Measurements from ENCODE around the gene MED22.
"Not testable (repeated sequence)": the region's sequence is repeated elsewhere in the genome, so short reads cannot be mapped to it uniquely, and the experiment has no call there.

The MED22 gene

GRCh38 chr9:133331641-133332380, 16.1 kb downstream of the MED22 start:
- Mint-ChIP-seq H3K4me3 (no peak overlapping the region), H3K4me1 (ENCODE audit: low read depth) (peaks cover 14% of the 10 kb centered on the region), H3K27ac (no peak overlapping the region), H3K9me3 (no peaks in the 10 kb centered on the region), H3K27me3 (ENCODE audit: low read depth) (no peaks in the 10 kb centered on the region), H3K36me3 (ENCODE audit: low read depth) (peaks cover 43% of the 10 kb centered on the region)
- no peak for DNase-seq (ENCODE audit: low spot score)

DNA sequence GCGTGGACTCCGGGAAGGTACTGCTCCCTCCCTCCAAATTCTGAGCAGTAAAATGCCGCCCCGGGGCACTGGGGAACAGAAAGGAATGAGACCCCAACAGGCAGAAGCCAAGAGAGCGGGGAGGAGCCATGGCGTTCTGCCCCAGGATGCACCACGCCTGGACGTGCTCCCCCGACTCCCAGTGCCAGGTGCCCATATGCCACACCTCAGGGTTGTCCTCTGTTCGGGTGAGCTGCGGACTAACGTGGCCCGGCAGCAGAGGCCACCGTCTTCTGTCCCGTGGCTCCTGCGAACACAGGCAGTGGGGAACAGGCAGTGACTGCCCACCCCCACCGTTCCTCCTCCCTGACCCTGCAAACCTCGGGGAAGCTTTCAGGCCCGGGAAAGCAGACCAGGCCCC, 16.7 kb downstream of the MED22 start:
- Mint-ChIP-seq H3K27ac (no peak overlapping the region), H3K9me3 (no peaks in the 10 kb centered on the region), H3K4me1 (ENCODE audit: low read depth) (peaks cover 11% of the 10 kb centered on the region), H3K4me3 (no peak overlapping the region), H3K27me3 (ENCODE audit: low read depth) (no peaks in the 10 kb centered on the region), H3K36me3 (ENCODE audit: low read depth) (peaks cover 41% of the 10 kb centered on the region)
- no peak for DNase-seq (ENCODE audit: low spot score)

DNA sequence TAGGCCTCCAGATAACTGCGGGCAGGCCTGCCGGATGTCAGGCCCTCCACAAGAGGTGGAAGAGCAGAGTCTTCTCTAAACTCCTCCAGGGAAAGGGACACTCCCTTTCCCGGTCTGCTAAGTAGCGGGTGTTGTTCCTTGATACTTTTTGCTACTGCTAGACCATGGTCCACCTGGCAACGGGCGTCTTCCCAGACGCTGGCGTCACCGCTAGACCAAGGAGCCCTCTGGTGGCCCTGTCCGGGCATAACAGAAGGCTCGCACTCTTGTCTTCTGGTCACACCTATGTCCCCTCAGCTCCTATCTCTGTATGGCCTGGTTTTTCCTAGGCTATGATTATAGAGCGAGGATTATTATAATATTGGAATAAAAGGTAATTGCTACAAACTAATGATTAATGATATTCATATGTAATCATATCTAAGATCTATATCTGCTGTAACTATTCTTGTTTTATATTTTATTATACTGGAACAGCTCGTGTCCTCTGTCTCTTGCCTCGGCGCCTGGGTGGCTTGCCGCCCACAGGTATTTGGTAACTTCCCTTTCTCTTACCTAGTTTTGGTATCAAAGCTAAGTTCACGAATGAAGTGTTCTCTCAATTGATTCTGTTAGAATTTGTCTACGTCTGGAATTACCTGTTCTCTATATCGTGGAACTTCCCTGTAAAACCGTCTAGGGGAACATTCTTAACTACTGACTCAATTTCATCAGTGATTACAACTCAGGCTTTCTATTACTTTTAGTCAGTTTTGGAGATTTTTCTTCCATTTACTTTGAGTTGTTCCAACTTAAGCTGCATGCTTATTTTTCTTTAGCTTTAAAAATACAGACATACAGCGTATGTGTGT, 18.4 kb downstream of the MED22 start:
- H3K27me3 Mint-ChIP-seq (ENCODE audit: low read depth); H3K9me3 Mint-ChIP-seq; H3K4me3 Mint-ChIP-seq; H3K27ac Mint-ChIP-seq; H3K4me1 Mint-ChIP-seq (ENCODE audit: low read depth); DNase-seq (ENCODE audit: low spot score): not testable (repeated sequence)
- H3K36me3 Mint-ChIP-seq (ENCODE audit: low read depth), result peaks cover 37% of the 10 kb centered on the region

- Mint-ChIP-seq H3K27me3 (ENCODE audit: low read depth) (no peaks in the 10 kb centered on the region), H3K4me1 (ENCODE audit: low read depth) (peaks cover 2% of the 10 kb centered on the region), H3K4me3 (no peak overlapping the region), H3K9me3 (no peaks in the 10 kb centered on the region), H3K27ac (no peak overlapping the region), H3K36me3 (ENCODE audit: low read depth) (peaks cover 27% of the 10 kb centered on the region)
- no peak for DNase-seq (ENCODE audit: low spot score)
Observed at GRCh38 chr9:133327834-133328484, 20.0 kb downstream of the MED22 start.

DNA sequence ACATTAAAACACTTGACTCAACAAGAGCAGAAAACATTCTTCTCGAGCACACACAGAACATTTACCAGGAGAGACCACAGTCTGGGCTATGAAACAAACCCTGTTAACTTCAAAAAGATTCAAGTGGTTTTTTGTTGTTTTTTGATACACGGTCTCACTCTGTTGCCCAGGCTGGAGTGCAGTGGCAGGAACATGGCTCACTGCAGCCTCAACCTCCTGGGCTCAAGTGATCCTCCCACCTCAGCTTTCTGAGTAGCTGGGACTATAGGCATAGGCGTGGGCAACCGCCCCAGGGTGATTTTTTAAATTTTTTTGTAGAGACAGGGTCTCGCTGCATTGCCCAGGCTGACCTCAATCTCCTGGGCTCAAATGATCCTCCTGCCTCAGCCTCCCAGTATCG, 20.9 kb downstream of the MED22 start:
- not testable (repeated sequence) for H3K9me3 Mint-ChIP-seq; DNase-seq (ENCODE audit: low spot score); H3K27me3 Mint-ChIP-seq (ENCODE audit: low read depth); H3K4me1 Mint-ChIP-seq (ENCODE audit: low read depth); H3K4me3 Mint-ChIP-seq; H3K27ac Mint-ChIP-seq
- peaks cover 19% of the 10 kb centered on the region for H3K36me3 Mint-ChIP-seq (ENCODE audit: low read depth)

GRCh38 chr9:133323991-133324703, 23.8 kb downstream of the MED22 start:
- DNase-seq (ENCODE audit: low spot score), result no peak
- Mint-ChIP-seq H3K36me3 (ENCODE audit: low read depth) (peaks cover 3% of the 10 kb centered on the region), H3K27me3 (ENCODE audit: low read depth) (peaks cover 3% of the 10 kb centered on the region), H3K4me3 (no peak overlapping the region), H3K27ac (no peak overlapping the region), H3K9me3 (no peaks in the 10 kb centered on the region), H3K4me1 (ENCODE audit: low read depth) (no peaks in the 10 kb centered on the region)

GRCh38 chr9:133323211-133323610, 24.7 kb downstream of the MED22 start:
- Mint-ChIP-seq H3K4me3 (no peak overlapping the region), H3K9me3 (no peaks in the 10 kb centered on the region), H3K36me3 (ENCODE audit: low read depth) (no peaks in the 10 kb centered on the region), H3K27ac (no peak overlapping the region), H3K4me1 (ENCODE audit: low read depth) (no peaks in the 10 kb centered on the region), H3K27me3 (ENCODE audit: low read depth) (peaks cover 3% of the 10 kb centered on the region)
- DNase-seq (ENCODE audit: low spot score), result no peak

- Mint-ChIP-seq H3K4me1 (ENCODE audit: low read depth) (no peaks in the 10 kb centered on the region), H3K36me3 (ENCODE audit: low read depth) (no peaks in the 10 kb centered on the region), H3K9me3 (no peaks in the 10 kb centered on the region), H3K27ac (no peak overlapping the region), H3K27me3 (ENCODE audit: low read depth) (peaks cover 3% of the 10 kb centered on the region), H3K4me3 (no peak overlapping the region)
- DNase-seq (ENCODE audit: low spot score), result no peak
Observed at GRCh38 chr9:133322701-133323100, 25.2 kb downstream of the MED22 start.

- no peak for DNase-seq (ENCODE audit: low spot score)
- peaks cover 3% of the 10 kb centered on the region for H3K27me3 Mint-ChIP-seq (ENCODE audit: low read depth)
- H3K4me1 Mint-ChIP-seq (ENCODE audit: low read depth), result no peaks in the 10 kb centered on the region
- no peaks in the 10 kb centered on the region for H3K36me3 Mint-ChIP-seq (ENCODE audit: low read depth)
- H3K4me3 Mint-ChIP-seq, result no peak overlapping the region
- no peak overlapping the region for H3K27ac Mint-ChIP-seq
- no peaks in the 10 kb centered on the region for H3K9me3 Mint-ChIP-seq
Observed at GRCh38 chr9:133321411-133321935, 26.5 kb downstream of the MED22 start.

DNA sequence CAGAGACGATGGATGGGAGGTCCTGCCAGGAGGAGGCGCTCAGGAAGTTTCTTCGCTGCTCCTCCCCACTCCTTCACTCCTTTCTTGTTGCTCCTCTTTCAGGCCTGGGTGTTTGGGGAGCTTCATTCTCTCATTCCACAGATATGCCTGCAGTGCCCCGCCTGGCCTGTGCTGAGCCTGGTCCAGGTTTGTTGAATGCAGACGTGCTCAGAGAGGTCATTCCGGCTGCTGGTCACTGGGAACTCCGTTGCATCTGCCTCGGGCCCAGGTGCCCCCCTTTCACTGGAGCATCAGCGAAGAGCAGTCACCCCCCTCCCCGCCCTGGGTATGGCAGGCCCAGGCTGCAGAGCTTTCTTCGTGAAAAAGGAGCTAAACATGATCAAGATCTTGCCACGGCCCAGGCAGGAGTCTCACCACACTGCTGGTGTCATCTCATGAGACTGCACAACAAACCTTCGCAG, 27.5 kb downstream of the MED22 start:
- DNase-seq (ENCODE audit: low spot score), result no peak
- H3K4me1 Mint-ChIP-seq (ENCODE audit: low read depth), result no peaks in the 10 kb centered on the region
- no peaks in the 10 kb centered on the region for H3K36me3 Mint-ChIP-seq (ENCODE audit: low read depth)
- H3K4me3 Mint-ChIP-seq, result no peak overlapping the region
- no peaks in the 10 kb centered on the region for H3K9me3 Mint-ChIP-seq
- peaks cover 3% of the 10 kb centered on the region for H3K27me3 Mint-ChIP-seq (ENCODE audit: low read depth)
- no peak overlapping the region for H3K27ac Mint-ChIP-seq

GRCh38 chr9:133317551-133317950, 30.4 kb downstream of the MED22 start:
- not testable (repeated sequence) for DNase-seq (ENCODE audit: low spot score); H3K4me1 Mint-ChIP-seq (ENCODE audit: low read depth); H3K27me3 Mint-ChIP-seq (ENCODE audit: low read depth); H3K27ac Mint-ChIP-seq; H3K36me3 Mint-ChIP-seq (ENCODE audit: low read depth); H3K4me3 Mint-ChIP-seq; H3K9me3 Mint-ChIP-seq

DNA sequence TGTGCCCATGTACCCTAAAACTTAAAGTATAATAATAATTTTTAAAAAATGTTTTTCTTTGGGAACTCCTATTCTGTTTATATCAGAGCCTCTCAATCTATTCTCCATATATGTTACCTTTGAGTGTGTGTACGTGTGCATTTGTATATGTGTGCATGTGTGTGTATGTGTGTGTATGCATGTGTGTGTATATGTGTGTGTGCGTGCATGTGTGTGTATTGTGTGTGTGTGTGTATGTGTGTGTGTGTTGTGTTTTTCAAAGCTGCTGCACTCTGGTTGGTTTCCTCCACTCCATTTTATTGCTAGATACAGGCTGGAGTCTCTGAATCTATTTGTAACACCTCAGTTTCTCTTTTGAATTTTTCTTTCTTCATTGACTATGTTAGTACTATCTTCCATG, 31.9 kb downstream of the MED22 start:
- H3K36me3 Mint-ChIP-seq (ENCODE audit: low read depth), result no peaks in the 10 kb centered on the region
- no peak overlapping the region for H3K4me3 Mint-ChIP-seq
- no peak overlapping the region for H3K27ac Mint-ChIP-seq
- H3K27me3 Mint-ChIP-seq (ENCODE audit: low read depth), result no peaks in the 10 kb centered on the region
- no peak for DNase-seq (ENCODE audit: low spot score)
- H3K9me3 Mint-ChIP-seq, result no peaks in the 10 kb centered on the region
- no peaks in the 10 kb centered on the region for H3K4me1 Mint-ChIP-seq (ENCODE audit: low read depth)

DNA sequence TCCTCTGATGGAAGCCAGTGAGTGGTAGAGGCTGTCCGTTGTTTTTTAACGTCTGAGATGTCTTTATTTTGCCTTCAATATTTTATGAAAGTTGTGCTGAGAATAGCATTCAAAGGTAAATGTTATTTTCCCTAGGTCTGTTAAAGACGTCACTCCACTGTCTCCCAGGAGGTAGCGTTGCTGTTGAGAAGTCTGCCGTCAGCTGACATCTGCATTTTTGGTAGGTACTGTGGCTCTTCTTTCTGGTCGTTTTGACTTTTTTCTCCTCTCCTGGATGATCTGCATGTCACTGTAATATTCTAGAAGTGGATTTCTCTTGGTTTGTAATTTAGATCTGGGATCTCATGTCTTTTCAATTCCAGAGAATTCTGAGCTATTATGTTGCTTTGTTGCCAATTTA, 38.3 kb downstream of the MED22 start:
- Mint-ChIP-seq H3K27me3 (ENCODE audit: low read depth) (no peaks in the 10 kb centered on the region), H3K4me3 (no peak overlapping the region), H3K36me3 (ENCODE audit: low read depth) (no peaks in the 10 kb centered on the region), H3K27ac (no peak overlapping the region), H3K9me3 (no peaks in the 10 kb centered on the region), H3K4me1 (ENCODE audit: low read depth) (no peaks in the 10 kb centered on the region)
- DNase-seq (ENCODE audit: low spot score), result no peak
